ENCODE measurements around the gene SOX6.

GRCh38 chr11:16124390-16124789, 232.0 kb downstream of the SOX6 start:
- TF ChIP-seq POLR2AphosphoS5 (IDR thresholded peaks at IDR 0.05), result no peak
- TF ChIP-seq CTCF (IDR thresholded peaks at IDR 0.05), result no peak
- no peak for TF ChIP-seq POLR2A (IDR thresholded peaks at IDR 0.05; ENCODE audit: low read depth)

All from esophagus muscularis mucosa (tissue), 3 donors.